DND-41 (cell line): ENCODE data around the gene XRCC6.

Experiments
- ATAC-seq: fragments of 200-7000 bp; cut with Tn5 transposase; 3 replicates; pipeline ENCODE4 v1.9.1; 2021; ENCODE audit warnings: low read depth; ENCODE audit not compliant: insufficient read depth
- DNase-seq: peaks from one replicate; pipeline ENCODE4 v3.0.0-alpha.2; 2020
- H2AFZ ChIP-seq: 2 replicates; pipeline ENCODE4 v1.6.0; 2012; ENCODE audit warnings: low read depth, low read length
- H3K27ac ChIP-seq: 2 replicates; pipeline ENCODE4 v1.5.1; 2012; ENCODE audit warnings: low read length, inconsistent platforms
- H3K27me3 ChIP-seq: fragments of 200-600 bp; sonication (generic); 2 replicates; pipeline ENCODE4 v1.6.0; 2012; ENCODE audit warnings: low read length, mild to moderate bottlenecking, inconsistent platforms; ENCODE audit not compliant: insufficient read depth, poor library complexity
- H3K36me3 ChIP-seq: 2 replicates; pipeline ENCODE4 v1.5.1; 2012; ENCODE audit warnings: low read length, inconsistent platforms; ENCODE audit not compliant: insufficient read depth
- H3K4me1 ChIP-seq: 2 replicates; pipeline ENCODE4 v1.5.1; 2012; ENCODE audit warnings: mild to moderate bottlenecking, low read length; ENCODE audit not compliant: insufficient read depth
- H3K4me2 ChIP-seq: 2 replicates; pipeline ENCODE4 v1.6.0; 2012; ENCODE audit warnings: mild to moderate bottlenecking, moderate library complexity, low read length, inconsistent platforms; ENCODE audit not compliant: insufficient read depth
- H3K4me3 ChIP-seq, 2 experiments: fragments of 200-600 bp in 1 of 2; shearing (Covaris generic) in 1 of 2; 2 replicates each; pipeline ENCODE4 v1.5.1; 2012 to 2016; ENCODE audit warnings: inconsistent platforms in 2 of 2, low read length in 2 of 2, mild to moderate bottlenecking in 2 of 2, low read depth in 1 of 2, moderate library complexity in 1 of 2
- H3K79me2 ChIP-seq: 2 replicates; pipeline ENCODE4 v1.6.0; 2012; ENCODE audit warnings: low read length, inconsistent platforms; ENCODE audit not compliant: insufficient read depth
- H3K9ac ChIP-seq: 2 replicates; pipeline ENCODE4 v1.6.0; 2012; ENCODE audit warnings: low read depth, mild to moderate bottlenecking, inconsistent platforms, low read length, moderate library complexity
- H3K9me3 ChIP-seq: 2 replicates; pipeline ENCODE4 v1.5.1; 2012; ENCODE audit warnings: low read length, moderate library complexity, mild to moderate bottlenecking, inconsistent platforms; ENCODE audit not compliant: insufficient read depth, severe bottlenecking
- H4K20me1 ChIP-seq: 2 replicates; pipeline ENCODE4 v1.6.0; 2012; ENCODE audit warnings: low read length; ENCODE audit not compliant: insufficient read depth
- CTCF ChIP-seq: IDR thresholded peaks from 2 replicates; pipeline ENCODE4 v1.5.1; 2012; ENCODE audit warnings: borderline replicate concordance, low read length, moderate library complexity, mild to moderate bottlenecking; ENCODE audit not compliant: poor library complexity, severe bottlenecking; ENCODE audit errors: extremely low read depth
- EZH2 ChIP-seq: IDR thresholded peaks from 3 replicates; pipeline ENCODE4 v1.6.1; 2012; ENCODE audit warnings: borderline replicate concordance, low read depth, mild to moderate bottlenecking, moderate library complexity, low read length, inconsistent platforms; ENCODE audit not compliant: severe bottlenecking

The XRCC6 gene

GRCh38 chr22:41578818-41579217, 42.3 kb upstream of the XRCC6 start:
- H3K27ac ChIP-seq = no peak overlapping the region
- H2AFZ ChIP-seq = no peak overlapping the region
- no peak overlapping the region for H3K4me2 ChIP-seq
- H3K79me2 ChIP-seq = no peaks in the 10 kb centered on the region
- no peak overlapping the region for H3K4me3 ChIP-seq
- H3K9ac ChIP-seq = no peak overlapping the region
- H3K9me3 ChIP-seq = no peaks in the 10 kb centered on the region
- DNase-seq = no peak
- no peaks in the 10 kb centered on the region for H3K4me1 ChIP-seq
- 0 out of 2 replicates have a peak, but pooled peaks cover 6% of the 10 kb centered on the region for H4K20me1 ChIP-seq
- H3K27me3 ChIP-seq = no peaks in the 10 kb centered on the region
- no peak for TF ChIP-seq CTCF
- TF ChIP-seq EZH2 = no peak
- H3K36me3 ChIP-seq = peaks cover 39% of the 10 kb centered on the region
- no peak for ATAC-seq

- TF ChIP-seq EZH2 (no peak), CTCF (no peak)
- ATAC-seq = no peak
- no peak overlapping the region for H2AFZ ChIP-seq
- H3K27ac ChIP-seq = no peak overlapping the region
- H3K27me3 ChIP-seq = no peaks in the 10 kb centered on the region
- no peak overlapping the region for H3K4me2 ChIP-seq
- H3K9ac ChIP-seq = no peak overlapping the region
- H3K4me1 ChIP-seq = no peaks in the 10 kb centered on the region
- no peak overlapping the region for H3K4me3 ChIP-seq
- no peak for DNase-seq
- peaks cover 42% of the 10 kb centered on the region for H3K36me3 ChIP-seq
- no peaks in the 10 kb centered on the region for H3K9me3 ChIP-seq
- no peaks in the 10 kb centered on the region for H3K79me2 ChIP-seq
- H4K20me1 ChIP-seq = 0 out of 2 replicates have a peak, but pooled peaks cover 6% of the 10 kb centered on the region
Measured at GRCh38 chr22:41579297-41579996, 41.6 kb upstream of the XRCC6 start.

GRCh38 chr22:41579997-41580355, 41.1 kb upstream of the XRCC6 start:
- no peak for TF ChIP-seq EZH2
- Histone ChIP-seq H3K27me3 (no peaks in the 10 kb centered on the region), H3K36me3 (peaks cover 45% of the 10 kb centered on the region), H2AFZ (no peak overlapping the region), H3K4me1 (no peaks in the 10 kb centered on the region), H3K9ac (no peak overlapping the region), H3K4me3 (no peak overlapping the region), H3K9me3 (no peaks in the 10 kb centered on the region), H3K79me2 (no peaks in the 10 kb centered on the region), H3K4me2 (no peak overlapping the region), H3K27ac (no peak overlapping the region), H4K20me1 (0 out of 2 replicates have a peak, but pooled peaks cover 6% of the 10 kb centered on the region)
- ATAC-seq (no peak), DNase-seq (no peak)

- Histone ChIP-seq H3K27me3 (no peaks in the 10 kb centered on the region), H3K4me1 (no peaks in the 10 kb centered on the region), H3K9me3 (no peaks in the 10 kb centered on the region), H3K79me2 (peaks cover 5% of the 10 kb centered on the region; the same call in 1 of the 2 replicates), H3K4me2 (no peak overlapping the region), H2AFZ (no peak overlapping the region), H4K20me1 (0 out of 2 replicates have a peak, but pooled peaks cover 6% of the 10 kb centered on the region), H3K4me3 (no peak overlapping the region), H3K27ac (no peak overlapping the region), H3K36me3 (peaks cover 32% of the 10 kb centered on the region), H3K9ac (no peak overlapping the region)
- TF ChIP-seq EZH2 (no peak), CTCF (no peak)
- DNase-seq = no peak
- ATAC-seq = no peak
Measured at GRCh38 chr22:41582694-41583093, 38.4 kb upstream of the XRCC6 start.
